A673 (cell line): Measurements from ENCODE around the gene CUBN.

Experiments used
- EZH2 ChIP-seq: fragments of 200-600 bp; sonication (generic); IDR thresholded peaks from 2 replicates; pipeline ENCODE4 v1.6.1; 2017; ENCODE audit warnings: borderline replicate concordance, low read depth, mild to moderate bottlenecking, mixed read lengths, antibody characterized with exemption, low read length; ENCODE audit not compliant: poor library complexity, severe bottlenecking
- TF ChIP-seq, protein P1 (sequence below): fragments of 300-800, 200-600 bp; sonication (generic); conservative IDR thresholded peaks from 2 replicates; pipeline ENCODE4 v1.5.1; 2017; ENCODE audit warnings: low read depth, mild to moderate bottlenecking, antibody characterized with exemption, low read length, moderate library complexity, mixed read lengths

DNA sequence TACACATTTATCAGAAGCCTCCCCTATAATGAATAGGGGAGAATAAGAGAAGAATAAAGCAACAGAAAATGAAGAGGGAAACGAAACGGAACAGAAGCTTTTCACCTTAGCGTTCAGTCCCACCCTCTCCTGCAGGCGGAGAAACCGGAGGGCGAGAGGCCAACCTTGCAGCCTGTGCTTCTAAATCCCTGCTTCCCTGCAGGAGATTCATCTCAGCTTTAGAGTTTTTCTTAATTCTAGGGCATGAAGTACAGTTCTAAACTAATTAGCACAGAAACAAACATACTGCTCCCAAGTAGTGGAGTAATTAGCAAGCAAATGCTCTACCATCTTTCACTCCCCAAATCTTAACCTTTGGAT, 107.2 kb downstream of the CUBN start:
- TF ChIP-seq, protein P1, sequence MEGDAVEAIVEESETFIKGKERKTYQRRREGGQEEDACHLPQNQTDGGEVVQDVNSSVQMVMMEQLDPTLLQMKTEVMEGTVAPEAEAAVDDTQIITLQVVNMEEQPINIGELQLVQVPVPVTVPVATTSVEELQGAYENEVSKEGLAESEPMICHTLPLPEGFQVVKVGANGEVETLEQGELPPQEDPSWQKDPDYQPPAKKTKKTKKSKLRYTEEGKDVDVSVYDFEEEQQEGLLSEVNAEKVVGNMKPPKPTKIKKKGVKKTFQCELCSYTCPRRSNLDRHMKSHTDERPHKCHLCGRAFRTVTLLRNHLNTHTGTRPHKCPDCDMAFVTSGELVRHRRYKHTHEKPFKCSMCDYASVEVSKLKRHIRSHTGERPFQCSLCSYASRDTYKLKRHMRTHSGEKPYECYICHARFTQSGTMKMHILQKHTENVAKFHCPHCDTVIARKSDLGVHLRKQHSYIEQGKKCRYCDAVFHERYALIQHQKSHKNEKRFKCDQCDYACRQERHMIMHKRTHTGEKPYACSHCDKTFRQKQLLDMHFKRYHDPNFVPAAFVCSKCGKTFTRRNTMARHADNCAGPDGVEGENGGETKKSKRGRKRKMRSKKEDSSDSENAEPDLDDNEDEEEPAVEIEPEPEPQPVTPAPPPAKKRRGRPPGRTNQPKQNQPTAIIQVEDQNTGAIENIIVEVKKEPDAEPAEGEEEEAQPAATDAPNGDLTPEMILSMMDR, result no peak
- TF ChIP-seq EZH2, result no peak
